Esophagus muscularis mucosa (tissue), 4 donors: ENCODE measurements around the gene C19orf85. TPM values are rescaled to one million over a fixed set of nuclear protein-coding genes. Genes with fewer than 3 reads are reported as not detected.

Source experiments
- DNase-seq: peaks from one replicate; pipeline ENCODE4 v3.0.0-alpha.2; 2017; ENCODE audit errors: extremely low spot score
- H3K27ac ChIP-seq, 4 donors: fragments of 200-600 bp; sonication (generic); replicated peaks in 1 of 4; 1 replicate in 3 of 4; 2 replicates in 1 of 4; pipeline ENCODE4 v1.5.1; 2016 to 2019; ENCODE audit warnings: mild to moderate bottlenecking in 1 of 4
- H3K27me3 ChIP-seq, 4 donors: fragments of 200-600 bp; sonication (generic); one replicate each; pipeline versions ENCODE4 v1.5.1 to v1.6.0; 2016 to 2019
- H3K36me3 ChIP-seq, 4 donors: fragments of 200-600 bp; sonication (generic); one replicate each; pipeline ENCODE4 v1.5.1; 2016 to 2019
- H3K4me1 ChIP-seq, 4 donors: fragments of 200-600 bp; sonication (generic); one replicate each; pipeline ENCODE4 v1.5.1; 2016 to 2019
- H3K4me3 ChIP-seq, 4 donors: fragments of 200-600 bp; sonication (generic); 1 replicate in 2 of 4; 2 replicates in 2 of 4; pipeline ENCODE4 v1.5.1; 2016 to 2019; ENCODE audit warnings: mild to moderate bottlenecking in 4 of 4, moderate library complexity in 1 of 4
- H3K9me3 ChIP-seq, 4 donors: fragments of 200-600 bp; sonication (generic); 1 replicate in 3 of 4; 2 replicates in 1 of 4; pipeline ENCODE4 v1.5.1; 2016 to 2019
- CTCF ChIP-seq, 3 experiments: fragments of 200-600 bp in 2 of 3; fragments of 450-650 bp in 1 of 3; sonication (generic) in 2 of 3; IDR thresholded peaks; one replicate each; pipeline ENCODE4 v1.5.1; 2017 to 2019; ENCODE audit warnings: antibody characterized with exemption in 3 of 3, mild to moderate bottlenecking in 2 of 3, moderate library complexity in 1 of 3
- EP300 ChIP-seq: sonication (generic); formaldehyde crosslinking; IDR thresholded peaks from one replicate; pipeline ENCODE4 v1.6.1; 2017; ENCODE audit warnings: antibody characterized with exemption
- POLR2A ChIP-seq: fragments of 450-650 bp; IDR thresholded peaks from one replicate; pipeline ENCODE4 v1.6.1; 2017; ENCODE audit warnings: antibody characterized with exemption, moderate library complexity, mild to moderate bottlenecking, low read depth
- POLR2AphosphoS5 ChIP-seq, 2 donors: sonication (generic); formaldehyde crosslinking; IDR thresholded peaks; one replicate each; pipeline ENCODE4 v1.6.1; 2017; ENCODE audit warnings: antibody characterized with exemption in 2 of 2
- WGBS: methylation state at CpG from one replicate; pipeline ENCODE4 v1.1.5; 2018; 5-methylcytosine and 5-hydroxymethylcytosine counted together
- intact Hi-C: fragments of 100-400 bp; cut with DNase I; formaldehyde crosslinking; loops from one replicate; pipeline ENCODE4 v1.15.1; 2023
- total RNA-seq, 4 donors: library from RNA; depleted of rRNA; stranded (reverse); fragments of >200 nt; gene quantifications; one replicate each; pipeline versions ENCODE4 v1.1.0 to v1.2.1, GENCODE V29; 2016

Gene C19orf85
- total RNA-seq, 4 donors from 2014 or later, result not detected

GRCh38 chr19:55454787-55455243 lies 9.7 kb downstream of the C19orf85 start:
- WGBS, result 64% methylated on average over 7 of the region's 14 CpGs
- intact Hi-C loops, result no loop called here
- no peak for DNase-seq
- H3K9me3 ChIP-seq, result no peaks in the 10 kb centered on the region
- no peak overlapping the region for H3K27ac ChIP-seq
- peaks cover 14 to 37% (median 33%) of the 10 kb centered on the region in 4 donors for H3K4me1 ChIP-seq
- TF ChIP-seq CTCF (IDR thresholded peaks at IDR 0.05) (peak; percentile 38 to 63 (median 41)), POLR2A (no peak)
- no peak overlapping the region for H3K4me3 ChIP-seq
- peaks cover 5 to 32% (median 17%) of the 10 kb centered on the region in 4 donors for H3K36me3 ChIP-seq
- peaks cover 5 to 31% (median 18%) of the 10 kb centered on the region in 4 donors for H3K27me3 ChIP-seq

GRCh38 chr19:55453511-55454260 lies 10.9 kb downstream of the C19orf85 start:
- Histone ChIP-seq H3K36me3 (peaks cover 5 to 32% (median 17%) of the 10 kb centered on the region in 4 donors), H3K4me3 (no peak overlapping the region), H3K9me3 (no peaks in the 10 kb centered on the region), H3K4me1 (peaks cover 14 to 27% (median 25%) of the 10 kb centered on the region in 4 donors), H3K27ac (no peak overlapping the region), H3K27me3 (peaks cover 5 to 40% (median 25%) of the 10 kb centered on the region in 4 donors)
- intact Hi-C loops, result no loop called here
- 93% methylated on average over 11 of the region's 12 CpGs for WGBS
- DNase-seq, result no peak
- TF ChIP-seq CTCF (IDR thresholded peaks at IDR 0.05) (no peak), POLR2AphosphoS5 (IDR thresholded peaks at IDR 0.05) (no peak), EP300 (no peak), POLR2A (no peak)

DNA sequence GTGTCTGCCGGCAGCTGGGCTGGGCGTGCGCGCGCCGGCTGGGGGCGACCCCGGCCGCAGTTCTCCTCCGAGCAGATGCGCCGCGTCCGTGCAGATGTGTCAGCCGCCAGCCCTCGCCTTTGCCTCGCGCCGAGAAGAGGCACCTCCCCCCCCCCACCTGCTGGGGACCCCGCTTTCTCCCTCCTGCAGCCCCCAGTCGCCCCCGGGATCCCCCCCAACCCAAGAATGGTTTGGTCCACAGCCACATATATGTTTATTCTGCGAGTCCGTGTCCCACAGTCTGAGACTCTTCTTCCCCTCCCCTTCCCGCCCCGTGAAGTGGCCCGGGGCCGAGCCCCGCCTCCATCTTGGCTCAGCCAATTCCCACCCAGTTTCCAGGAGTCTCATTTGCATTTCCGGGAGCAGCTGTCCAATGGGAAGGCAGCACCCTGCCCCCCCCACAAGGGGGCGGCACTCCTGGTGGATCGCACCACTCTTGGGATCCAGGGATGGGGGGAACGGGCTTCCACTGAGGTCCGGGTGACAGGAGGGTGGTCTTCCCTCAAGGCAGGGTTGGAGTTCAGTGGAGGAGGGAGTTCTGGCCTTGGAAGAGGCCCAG lies 11.7 kb downstream of the C19orf85 start:
- DNase-seq, result no peak
- WGBS, result 9% methylated on average over 27 of the region's 34 CpGs
- no peak for TF ChIP-seq CTCF (IDR thresholded peaks at IDR 0.05)
- peak in 1 of 2 donors; percentile 33 for TF ChIP-seq POLR2AphosphoS5 (IDR thresholded peaks at IDR 0.05)
- Histone ChIP-seq H3K27me3 (peaks cover 5 to 40% (median 25%) of the 10 kb centered on the region in 4 donors), H3K9me3 (no peaks in the 10 kb centered on the region), H3K36me3 (peaks cover 5 to 32% (median 17%) of the 10 kb centered on the region in 4 donors), H3K4me1 (peaks cover 14 to 25% (median 24%) of the 10 kb centered on the region in 4 donors), H3K4me3 (peak overlapping the region; percentile 24 to 45 (median 26)), H3K27ac (no peak overlapping the region)
- intact Hi-C loops, result no loop called here

DNA sequence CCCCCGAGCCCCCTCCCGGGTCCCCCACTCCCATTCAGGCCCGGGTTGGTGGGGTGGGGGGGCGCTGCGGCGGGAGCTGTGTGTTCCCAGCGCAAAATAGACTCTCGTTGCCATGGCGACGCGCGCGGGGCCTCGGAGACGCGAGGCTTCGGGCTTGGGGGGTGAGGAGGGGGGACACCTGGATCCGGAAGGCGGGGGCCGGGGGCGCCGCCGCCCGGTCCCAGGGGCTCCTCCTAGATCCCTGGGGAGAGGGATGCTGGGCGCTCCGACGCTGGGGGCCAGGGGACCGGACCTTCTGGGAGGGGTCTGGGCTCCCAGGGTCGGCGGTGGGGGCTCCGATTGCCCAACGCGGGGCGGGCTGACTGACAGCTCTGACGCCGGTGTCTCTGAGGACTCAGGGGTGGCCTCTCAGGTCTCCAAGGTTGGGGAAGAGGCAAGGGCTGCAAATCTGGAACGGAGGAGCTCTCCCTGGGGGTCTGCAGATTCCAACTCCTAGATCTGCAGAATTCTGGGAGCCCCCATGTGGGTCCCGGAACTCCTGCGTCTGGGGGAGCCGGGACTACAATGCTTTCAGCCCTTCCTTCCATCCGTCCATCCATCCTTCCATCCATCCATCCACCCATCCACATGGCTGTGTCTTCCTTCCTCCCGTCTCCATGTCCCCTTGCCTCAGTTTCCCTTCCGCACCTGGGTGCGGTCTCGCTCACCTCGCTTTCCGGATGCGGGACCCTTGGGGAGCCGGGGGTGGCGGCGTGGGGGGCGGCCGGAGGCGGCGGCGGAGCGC lies 12.4 kb downstream of the C19orf85 start:
- Histone ChIP-seq H3K36me3 (peaks cover 5 to 32% (median 17%) of the 10 kb centered on the region in 4 donors), H3K27me3 (peaks cover 5 to 46% (median 25%) of the 10 kb centered on the region in 4 donors), H3K4me3 (peak overlapping the region; percentile 24 to 45 (median 26)), H3K27ac (no peak overlapping the region), H3K9me3 (no peaks in the 10 kb centered on the region), H3K4me1 (peaks cover 14 to 25% (median 24%) of the 10 kb centered on the region in 4 donors)
- intact Hi-C loops, result no loop called here
- DNase-seq, result no peak
- TF ChIP-seq CTCF (IDR thresholded peaks at IDR 0.05) (no peak), POLR2A (no peak), EP300 (no peak), POLR2AphosphoS5 (IDR thresholded peaks at IDR 0.05) (no peak)
- 4% methylated on average over 27 of the region's 57 CpGs for WGBS
